ENCODE results near the gene FGF7. TPM values are rescaled to one million over a fixed set of nuclear protein-coding genes. Genes with fewer than 3 reads are reported as not detected.

FGF7 gene
- total and polyA plus RNA-seq, 2 experiments from 2014 or later = 0.03 to 0.08 TPM

- no peak for TF ChIP-seq ZNF462 (CRISPR knock-in tag; IDR thresholded peaks at IDR 0.05)
- TF ChIP-seq JUNB (IDR thresholded peaks at IDR 0.05; ENCODE audit: unreplicated experiment) = no peak
- TF ChIP-seq EZH2phosphoT487 (IDR thresholded peaks at IDR 0.05; ENCODE audit: unreplicated experiment) = no peak
- TF ChIP-seq EZH2 (IDR thresholded peaks at IDR 0.05; ENCODE audit: low read depth, unreplicated experiment) = no peak
These were observed 7.4 kb upstream of the FGF7 start (continued) for GRCh38 chr15:49415638-49416037.

GRCh38 chr15:49418811-49419210, 4.2 kb upstream of the FGF7 start:
- no peak overlapping the region for H3K4me3 Mint-ChIP-seq
- Histone ChIP-seq H2AFZ (no peak overlapping the region), H3K79me2 (replicated peaks; ENCODE audit: insufficient read depth) (no peaks in the 10 kb centered on the region), H3K4me3 (no peak overlapping the region), H4K20me1 (replicated peaks; ENCODE audit: insufficient read depth) (no peaks in the 10 kb centered on the region), H3K27ac (ENCODE audit: low read depth) (no peak overlapping the region), H3K4me1 (ENCODE audit: insufficient read depth) (peaks cover 11% of the 10 kb centered on the region), H3F3A (replicated peaks; ENCODE audit: low read depth) (no peaks in the 10 kb centered on the region), H3K27me3 (ENCODE audit: insufficient read depth) (no peaks in the 10 kb centered on the region), H3K4me2 (no peak overlapping the region), H3K36me3 (ENCODE audit: insufficient read depth) (no peaks in the 10 kb centered on the region), H3K9me2 (ENCODE audit: insufficient read depth) (no peaks in the 10 kb centered on the region)
- no peaks in the 10 kb centered on the region for H3K36me3 Mint-ChIP-seq (ENCODE audit: low read depth)
- H3K27ac Mint-ChIP-seq = no peak overlapping the region
- H3K27me3 Mint-ChIP-seq (ENCODE audit: insufficient read depth, low read depth, poor library complexity) = peaks cover 3% of the 10 kb centered on the region
- H3K4me1 Mint-ChIP-seq = peaks cover 5% of the 10 kb centered on the region; the same call in 2 of the 3 replicates
- ATAC-seq (no peak), DNase-seq (ENCODE audit: low spot score) (no peak)
- H3K9me3 Mint-ChIP-seq = no peaks in the 10 kb centered on the region
- TF ChIP-seq ZNF462 (CRISPR knock-in tag; IDR thresholded peaks at IDR 0.05) (no peak), EZH2 (IDR thresholded peaks at IDR 0.05; ENCODE audit: low read depth, unreplicated experiment) (no peak), STAT1 (IDR thresholded peaks at IDR 0.05; ENCODE audit: unreplicated experiment) (no peak), CTCF (conservative IDR thresholded peaks at IDR 0.05; ENCODE audit: low read depth in 2 of 2) (no peak), NANOG (IDR thresholded peaks at IDR 0.05; ENCODE audit: borderline replicate concordance) (no peak)
